Neuronal stem cell (in vitro differentiated cells): Measurements from ENCODE around the gene ATF6B.

ENCODE experiments used
- DNase-seq: peaks from one replicate; pipeline ENCODE4 v3.0.0-alpha.2; 2013; ENCODE audit warnings: low spot score
- H2AFZ ChIP-seq: one replicate; pipeline ENCODE4 v1.6.1; 2013; ENCODE audit warnings: mild to moderate bottlenecking, low read length, inconsistent platforms
- H2AK5ac ChIP-seq: 2 replicates; pipeline ENCODE4 v1.6.1; 2013; ENCODE audit warnings: low read depth, mild to moderate bottlenecking, inconsistent platforms, low read length, moderate library complexity, mixed read lengths
- H2BK120ac ChIP-seq: 2 replicates; pipeline ENCODE4 v1.6.1; 2013; ENCODE audit warnings: low read depth, mild to moderate bottlenecking, inconsistent platforms, low read length, moderate library complexity, mixed read lengths
- H2BK12ac ChIP-seq: one replicate; pipeline ENCODE4 v1.6.1; 2013; ENCODE audit warnings: low read length, inconsistent platforms
- H2BK15ac ChIP-seq: 2 replicates; pipeline ENCODE4 v1.6.1; 2013; ENCODE audit warnings: mild to moderate bottlenecking, low read length, inconsistent platforms, mixed read lengths
- H2BK5ac ChIP-seq: one replicate; pipeline ENCODE4 v1.6.1; 2013; ENCODE audit warnings: inconsistent platforms, mild to moderate bottlenecking, low read length, moderate library complexity
- H3K14ac ChIP-seq: one replicate; pipeline ENCODE4 v1.6.1; 2013; ENCODE audit warnings: low read length, inconsistent platforms
- H3K18ac ChIP-seq: 2 replicates; pipeline ENCODE4 v1.6.1; 2013; ENCODE audit warnings: low read length, inconsistent platforms
- H3K23ac ChIP-seq: 2 replicates; pipeline ENCODE4 v1.6.1; 2013; ENCODE audit warnings: low read depth, mild to moderate bottlenecking, mixed read lengths, low read length, inconsistent platforms; ENCODE audit not compliant: poor library complexity
- H3K27ac ChIP-seq: replicated peaks from 3 replicates; pipeline ENCODE4 v1.5.1; 2013; ENCODE audit warnings: low read length, inconsistent platforms
- H3K27me3 ChIP-seq, 3 experiments: 2 replicates each; pipeline ENCODE4 v1.6.1; 2013; ENCODE audit warnings: low read length in 3 of 3, mild to moderate bottlenecking in 2 of 3, inconsistent platforms in 1 of 3, low read depth in 1 of 3, mixed read lengths in 1 of 3, moderate library complexity in 1 of 3; ENCODE audit not compliant: control insufficient read depth in 3 of 3, insufficient read depth in 3 of 3
- H3K36me3 ChIP-seq, 2 donors: replicated peaks in 1 of 2; 2 replicates each; pipeline ENCODE4 v1.6.1; 2013; ENCODE audit warnings: low read length in 2 of 2; ENCODE audit not compliant: control insufficient read depth in 2 of 2, insufficient read depth in 2 of 2
- H3K4ac ChIP-seq: 2 replicates; pipeline ENCODE4 v1.6.1; 2013; ENCODE audit warnings: inconsistent platforms, mild to moderate bottlenecking, low read length, moderate library complexity
- H3K4me1 ChIP-seq, 2 donors: 1 replicate in 1 of 2; 2 replicates in 1 of 2; pipeline ENCODE4 v1.6.1; 2013; ENCODE audit warnings: low read length in 2 of 2, low read depth in 1 of 2; ENCODE audit not compliant: control insufficient read depth in 2 of 2, insufficient read depth in 1 of 2
- H3K4me2 ChIP-seq: one replicate; pipeline ENCODE4 v1.6.1; 2013; ENCODE audit warnings: mild to moderate bottlenecking, low read length, inconsistent platforms; ENCODE audit not compliant: insufficient read depth, poor library complexity, severe bottlenecking
- H3K4me3 ChIP-seq, 2 donors: 2 replicates each; pipeline ENCODE4 v1.5.1; 2013; ENCODE audit warnings: low read length in 2 of 2, mild to moderate bottlenecking in 2 of 2, inconsistent platforms in 1 of 2, moderate library complexity in 1 of 2
- H3K79me1 ChIP-seq: one replicate; pipeline ENCODE4 v1.6.1; 2013; ENCODE audit warnings: low read depth, mild to moderate bottlenecking, inconsistent platforms, low read length, moderate library complexity
- H3K9ac ChIP-seq: one replicate; pipeline ENCODE4 v1.6.1; 2013; ENCODE audit warnings: mild to moderate bottlenecking, low read depth, low read length, inconsistent platforms; ENCODE audit not compliant: poor library complexity
- H3K9me3 ChIP-seq, 2 donors: replicated peaks in 1 of 2; 2 replicates each; pipeline versions ENCODE3 to v1.6.1; 2013; ENCODE audit warnings: low read length in 2 of 2, mild to moderate bottlenecking in 2 of 2, inconsistent platforms in 1 of 2, low read depth in 1 of 2, mixed read lengths in 1 of 2, moderate library complexity in 1 of 2; ENCODE audit not compliant: control insufficient read depth in 2 of 2, insufficient read depth in 1 of 2
- H4K8ac ChIP-seq: one replicate; pipeline ENCODE4 v1.6.1; 2013; ENCODE audit warnings: low read depth, mild to moderate bottlenecking, inconsistent platforms, low read length, moderate library complexity
- H4K91ac ChIP-seq: one replicate; pipeline ENCODE4 v1.6.1; 2013; ENCODE audit warnings: low read length, low read depth, mild to moderate bottlenecking, inconsistent platforms; ENCODE audit not compliant: poor library complexity
- WGBS, 2 donors: extraction: QIAGEN DNeasy Blood & Tissue Kit; methylation state at CpG; one replicate each; pipeline ENCODE4 v1.1.7; 2013; ENCODE audit warnings: missing lambda C conversion rate in 2 of 2, mixed read lengths in 1 of 2; ENCODE audit not compliant: insufficient read length in 2 of 2, insufficient replicate concordance in 1 of 2; ENCODE audit errors: extremely low coverage in 2 of 2; 5-methylcytosine and 5-hydroxymethylcytosine counted together

Gene ATF6B

DNA sequence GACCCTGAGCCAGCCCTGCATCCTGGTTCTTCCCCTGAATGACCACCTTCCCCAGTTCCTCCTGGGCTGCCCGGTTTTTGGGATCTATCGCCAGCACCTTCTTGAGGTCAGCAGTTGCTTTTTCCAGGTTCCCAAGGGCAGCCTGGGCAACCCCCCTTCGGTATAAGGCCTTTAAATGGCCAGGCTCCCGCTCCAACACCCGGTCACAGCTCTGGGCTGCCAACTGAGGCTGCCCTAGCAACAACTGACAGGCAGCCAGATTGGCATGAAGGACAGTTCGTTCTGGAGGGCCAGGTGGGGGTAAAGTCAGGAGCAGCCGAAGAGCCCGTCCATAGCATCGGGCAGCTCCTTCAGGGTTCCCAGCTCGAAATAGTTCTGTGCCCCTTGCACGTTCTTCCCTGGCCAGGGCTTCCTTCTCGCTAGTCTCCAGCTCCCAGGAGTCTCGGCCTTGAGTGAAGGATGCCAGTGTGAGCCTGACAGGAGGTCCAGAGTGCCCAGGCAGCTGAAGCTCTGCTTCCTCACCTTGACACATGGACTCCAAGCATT is 778 bp upstream of the ATF6B start:
- H3K79me1 ChIP-seq = peaks cover 7% of the 10 kb centered on the region
- H2BK15ac ChIP-seq = peak overlapping the region; percentile 88
- H3K23ac ChIP-seq = no peak overlapping the region
- H3K18ac ChIP-seq = no peak overlapping the region
- H3K14ac ChIP-seq = no peak overlapping the region
- peak overlapping the region; percentile 83 for H2AK5ac ChIP-seq
- no peak overlapping the region for H3K4ac ChIP-seq
- peaks cover 11 to 18% of the 10 kb centered on the region in 2 donors for H3K4me1 ChIP-seq
- H3K9ac ChIP-seq = no peak overlapping the region
- H3K27ac ChIP-seq = no peak overlapping the region
- no peak overlapping the region for H2BK120ac ChIP-seq
- no peak overlapping the region for H2BK12ac ChIP-seq
- DNase-seq = no peak
- H2AFZ ChIP-seq = no peak overlapping the region
- no peak overlapping the region for H3K4me2 ChIP-seq
- no peaks in the 10 kb centered on the region for H3K9me3 ChIP-seq
- no CpG with 5 or more reads among the region's 13 CpGs for WGBS, 2 donors
- peaks cover 12 to 29% of the 10 kb centered on the region in 2 donors for H3K36me3 ChIP-seq
- H2BK5ac ChIP-seq = no peak overlapping the region
- H4K91ac ChIP-seq = no peak overlapping the region
- no peak overlapping the region for H4K8ac ChIP-seq
- peak overlapping the region in 1 of 2 donors; percentile 64 for H3K4me3 ChIP-seq
- H3K27me3 ChIP-seq = no peaks in the 10 kb centered on the region

DNA sequence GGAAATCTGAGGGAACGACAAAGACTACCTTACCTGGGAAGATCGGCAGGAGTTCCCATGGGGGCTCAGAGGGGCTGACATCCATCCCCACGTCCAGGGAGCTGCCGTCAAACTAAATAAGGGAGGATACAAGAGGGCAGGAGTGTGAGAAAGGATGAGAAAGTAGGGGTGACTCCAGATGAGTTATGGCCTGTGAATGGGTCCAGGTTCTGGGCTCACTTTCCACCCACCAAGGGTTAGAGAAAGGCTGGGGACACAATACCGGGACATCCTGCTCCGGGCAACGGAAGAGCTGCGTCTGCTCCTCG is 683 bp downstream of the ATF6B start:
- no peak overlapping the region for H2BK120ac ChIP-seq
- H3K27ac ChIP-seq = peak overlapping the region; percentile 96
- H3K4me2 ChIP-seq = peak overlapping the region; percentile 80
- H3K4me3 ChIP-seq = peak overlapping the region; percentile 93 to 97
- H2BK12ac ChIP-seq = no peak overlapping the region
- no peak overlapping the region for H3K14ac ChIP-seq
- peak overlapping the region; percentile 88 for H3K9ac ChIP-seq
- H3K4ac ChIP-seq = no peak overlapping the region
- H2AK5ac ChIP-seq = peak overlapping the region; percentile 49
- H4K8ac ChIP-seq = no peak overlapping the region
- H3K23ac ChIP-seq = no peak overlapping the region
- no peak overlapping the region for H4K91ac ChIP-seq
- WGBS, 2 donors = no CpG with 5 or more reads among the region's 9 CpGs
- H2BK5ac ChIP-seq = peak overlapping the region; percentile 92
- H3K4me1 ChIP-seq = peaks cover 11 to 18% of the 10 kb centered on the region in 2 donors
- H3K9me3 ChIP-seq = no peaks in the 10 kb centered on the region
- no peak overlapping the region for H2BK15ac ChIP-seq
- peak overlapping the region; percentile 92 for H2AFZ ChIP-seq
- H3K18ac ChIP-seq = no peak overlapping the region
- peaks cover 10% of the 10 kb centered on the region for H3K79me1 ChIP-seq
- DNase-seq = no peak
- H3K27me3 ChIP-seq = no peaks in the 10 kb centered on the region
- peaks cover 14 to 38% of the 10 kb centered on the region in 2 donors for H3K36me3 ChIP-seq

DNA sequence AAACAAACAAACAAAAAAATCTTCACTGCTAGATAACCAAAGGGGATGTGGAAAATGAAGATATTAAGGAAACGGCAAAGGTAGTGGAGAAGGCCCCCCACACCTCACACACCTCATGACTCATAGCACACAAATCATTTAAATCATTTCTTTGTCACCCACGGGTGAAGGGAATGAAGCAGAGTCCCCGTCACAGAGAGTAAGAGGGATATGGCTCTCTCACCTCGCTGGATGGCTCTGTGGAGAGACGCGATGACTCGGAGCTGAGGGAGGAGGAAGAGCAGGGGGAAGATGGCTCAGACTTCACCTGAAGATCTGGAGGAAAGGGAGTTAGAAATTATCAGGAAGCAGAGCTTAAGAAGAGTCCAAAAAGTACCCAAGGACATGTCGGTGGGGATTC is 1.2 kb downstream of the ATF6B start:
- Histone ChIP-seq H3K4me2 (no peak overlapping the region), H3K9me3 (no peaks in the 10 kb centered on the region), H2BK12ac (no peak overlapping the region), H3K14ac (no peak overlapping the region), H2AK5ac (no peak overlapping the region), H3K27me3 (no peaks in the 10 kb centered on the region), H2BK15ac (no peak overlapping the region), H4K8ac (no peak overlapping the region), H2BK5ac (no peak overlapping the region), H3K18ac (no peak overlapping the region), H3K9ac (peak overlapping the region; percentile 88), H3K23ac (no peak overlapping the region), H3K4me1 (peaks cover 11 to 18% of the 10 kb centered on the region in 2 donors), H3K27ac (no peak overlapping the region), H3K4me3 (peak overlapping the region; percentile 93 to 97), H2BK120ac (no peak overlapping the region), H4K91ac (no peak overlapping the region), H3K36me3 (peaks cover 17 to 43% of the 10 kb centered on the region in 2 donors), H2AFZ (no peak overlapping the region), H3K79me1 (peaks cover 10% of the 10 kb centered on the region), H3K4ac (no peak overlapping the region)
- WGBS, 2 donors = no CpG with 5 or more reads among the region's 8 CpGs
- no peak for DNase-seq

DNA sequence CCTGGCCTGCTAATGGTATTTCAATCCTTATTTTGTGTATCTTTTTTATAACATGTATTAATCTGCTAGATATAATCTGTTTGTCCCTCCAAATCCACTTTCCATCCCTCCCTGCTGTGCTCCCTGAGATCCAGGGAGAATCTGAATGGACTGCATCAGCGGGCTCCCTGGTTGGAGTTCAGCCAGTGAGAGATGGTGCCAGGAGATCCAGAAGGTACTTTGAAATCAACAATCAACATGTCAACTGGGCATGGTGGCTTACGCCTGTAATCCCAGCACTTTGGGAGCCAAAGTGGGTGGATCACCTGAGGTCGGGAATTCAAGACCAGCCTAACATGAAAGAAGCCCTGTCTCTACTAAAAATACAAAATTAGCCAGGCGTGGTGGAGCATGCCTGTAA is 4.4 kb downstream of the ATF6B start:
- no peak overlapping the region for H2AFZ ChIP-seq
- peaks cover 31 to 69% of the 10 kb centered on the region in 2 donors for H3K36me3 ChIP-seq
- H4K8ac ChIP-seq = no peak overlapping the region
- no peak overlapping the region for H4K91ac ChIP-seq
- H3K4me3 ChIP-seq = no peak overlapping the region
- H3K27ac ChIP-seq = no peak overlapping the region
- no peak overlapping the region for H3K18ac ChIP-seq
- H3K4ac ChIP-seq = no peak overlapping the region
- H3K4me2 ChIP-seq = no peak overlapping the region
- H2BK15ac ChIP-seq = no peak overlapping the region
- no peak overlapping the region for H3K14ac ChIP-seq
- no peak overlapping the region for H3K23ac ChIP-seq
- WGBS, 2 donors = no CpG with 5 or more reads among the region's 4 CpGs
- H3K4me1 ChIP-seq = peaks cover 8 to 15% of the 10 kb centered on the region in 2 donors
- H3K9ac ChIP-seq = no peak overlapping the region
- no peak for DNase-seq
- no peak overlapping the region for H2AK5ac ChIP-seq
- H3K9me3 ChIP-seq = no peaks in the 10 kb centered on the region
- no peak overlapping the region for H2BK12ac ChIP-seq
- H3K27me3 ChIP-seq = no peaks in the 10 kb centered on the region
- peaks cover 4% of the 10 kb centered on the region for H3K79me1 ChIP-seq
- H2BK120ac ChIP-seq = no peak overlapping the region
- H2BK5ac ChIP-seq = no peak overlapping the region
